ENCODE data around the gene AFAP1L2. TPM values are rescaled to one million over a fixed set of nuclear protein-coding genes. Genes with fewer than 3 reads are reported as not detected.

AFAP1L2 gene
- total and polyA plus RNA-seq, 7 donors: 2.5 to 26.0 (median 7.9) TPM

- TF ChIP-seq CTCF (IDR thresholded peaks at IDR 0.05): no peak
- no peak for TF ChIP-seq POLR2AphosphoS5 (IDR thresholded peaks at IDR 0.05)
- no peak for TF ChIP-seq EP300 (IDR thresholded peaks at IDR 0.05)
- TF ChIP-seq POLR2A (IDR thresholded peaks at IDR 0.05): no peak
- H3K27me3 ChIP-seq: no peaks in the 10 kb centered on the region
- H3K36me3 ChIP-seq: no peaks in the 10 kb centered on the region
- no peak overlapping the region for H3K27ac ChIP-seq
- no peaks in the 10 kb centered on the region for H3K9me3 ChIP-seq
- no peak overlapping the region for H3K4me3 ChIP-seq
- WGBS, 2 donors: 79 to 88% methylated on average over 10 of the region's 10 CpGs
- intact Hi-C loops (cut with DNase I): no loop called here
- peak; percentile 26 for DNase-seq
- H3K4me1 ChIP-seq: peaks cover 0 to 17% (median 11%) of the 10 kb centered on the region in 4 donors
These were observed 96.6 kb downstream of the AFAP1L2 start for GRCh38 chr10:114307731-114308130.

GRCh38 chr10:114306116-114306973 lies 98.0 kb downstream of the AFAP1L2 start:
- intact Hi-C loops (cut with DNase I): no loop called here
- Histone ChIP-seq H3K4me3 (no peak overlapping the region), H3K9me3 (no peaks in the 10 kb centered on the region), H3K27ac (no peak overlapping the region), H3K27me3 (no peaks in the 10 kb centered on the region), H3K4me1 (peaks cover 0 to 17% (median 11%) of the 10 kb centered on the region in 4 donors), H3K36me3 (peaks cover 0 to 3% (median 0%) of the 10 kb centered on the region in 4 donors)
- WGBS, 2 donors: 93 to 95% methylated on average over 18 of the region's 19 CpGs
- DNase-seq: peak; percentile 45
- no peak for TF ChIP-seq POLR2A (IDR thresholded peaks at IDR 0.05)
- no peak for TF ChIP-seq EP300 (IDR thresholded peaks at IDR 0.05)
- no peak for TF ChIP-seq POLR2AphosphoS5 (IDR thresholded peaks at IDR 0.05)
- no peak for TF ChIP-seq CTCF (IDR thresholded peaks at IDR 0.05)

- Histone ChIP-seq H3K4me1 (peaks cover 0 to 17% (median 11%) of the 10 kb centered on the region in 4 donors), H3K36me3 (peaks cover 0 to 8% (median 0%) of the 10 kb centered on the region in 4 donors), H3K27ac (no peak overlapping the region), H3K9me3 (no peaks in the 10 kb centered on the region), H3K4me3 (no peak overlapping the region), H3K27me3 (no peaks in the 10 kb centered on the region)
- 95 to 97% methylated on average over 18 of the region's 18 CpGs for WGBS, 2 donors
- DNase-seq: peak; percentile 64
- TF ChIP-seq POLR2A (IDR thresholded peaks at IDR 0.05) (no peak), EP300 (IDR thresholded peaks at IDR 0.05) (no peak), POLR2AphosphoS5 (IDR thresholded peaks at IDR 0.05) (no peak), CTCF (IDR thresholded peaks at IDR 0.05) (no peak)
- intact Hi-C loops (cut with DNase I): loop anchor here (2.0 kb wide), 2 partner anchors 99 to 131 kb away; partner anchors contain the start of gene AFAP1L2
These were observed 98.8 kb downstream of the AFAP1L2 start for GRCh38 chr10:114305521-114305925.

DNA sequence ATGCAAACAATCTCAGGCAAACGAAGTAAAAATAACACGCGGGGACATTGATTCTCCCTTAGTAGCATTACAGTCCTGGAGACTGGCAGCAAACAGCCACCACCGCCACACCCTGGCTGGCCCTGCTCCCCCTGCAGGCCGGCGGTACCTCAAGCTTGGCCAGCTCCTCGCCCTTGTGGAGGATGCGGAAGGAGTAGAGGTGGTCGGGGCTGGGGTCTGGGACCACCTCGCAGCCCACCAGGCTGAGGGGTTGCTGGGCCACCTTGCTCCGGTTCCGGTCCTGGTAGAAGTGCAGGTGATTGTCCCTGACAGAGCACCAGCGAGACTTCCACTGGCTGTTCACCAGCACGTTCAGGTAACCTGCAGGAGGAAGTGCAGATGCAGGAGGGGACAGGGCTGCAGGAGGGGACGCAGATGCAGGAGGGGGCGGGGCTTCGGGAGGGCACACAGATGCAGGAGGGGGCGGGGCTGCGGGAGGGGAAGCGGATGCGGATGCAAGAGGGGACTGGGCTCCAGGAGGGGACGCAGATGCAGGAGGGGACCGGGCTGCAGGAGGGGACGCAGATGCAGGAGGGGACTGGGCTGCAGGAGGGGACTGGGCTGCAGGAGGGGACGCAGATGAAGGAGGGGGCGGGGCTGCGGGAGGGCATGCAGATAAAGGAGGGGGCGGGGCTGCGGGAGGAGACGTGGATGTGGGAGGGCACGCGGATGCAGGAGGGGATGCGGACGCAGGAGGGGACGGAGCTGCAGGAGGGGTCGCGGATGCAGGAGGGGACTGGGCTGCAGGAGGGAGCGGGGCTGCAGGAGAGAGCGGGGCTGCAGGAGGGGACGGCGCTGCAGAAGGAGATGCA lies 99.5 kb downstream of the AFAP1L2 start:
- no peaks in the 10 kb centered on the region for H3K27me3 ChIP-seq
- peak overlapping the region; percentile 8 to 50 (median 30) for H3K27ac ChIP-seq
- 11 to 13% methylated on average over 41 of the region's 41 CpGs for WGBS, 2 donors
- DNase-seq: peak; percentile 67
- intact Hi-C loops (cut with DNase I): loop anchor here (1.0 to 5.0 kb wide), 6 partner anchors 100 to 823 kb away; partner anchors contain the start of gene AFAP1L2
- peaks cover 0 to 17% (median 11%) of the 10 kb centered on the region in 4 donors for H3K4me1 ChIP-seq
- peak overlapping the region in 3 of 4 donors; percentile 20 to 35 (median 34) for H3K4me3 ChIP-seq
- H3K9me3 ChIP-seq: no peaks in the 10 kb centered on the region
- peaks cover 0 to 8% (median 2%) of the 10 kb centered on the region in 4 donors for H3K36me3 ChIP-seq
- TF ChIP-seq POLR2A (IDR thresholded peaks at IDR 0.05) (no peak), CTCF (IDR thresholded peaks at IDR 0.05) (peak in 3 of 4 experiments; percentile 20 to 34 (median 22))
